ENCODE data around the gene CDRT15.
"Not testable (repeated sequence)": the region's sequence is repeated elsewhere in the genome, so short reads cannot be mapped to it uniquely, and the experiment has no call there.

Gene CDRT15

GRCh38 chr17:14236762-14237161 is at the start of gene CDRT15:
Gene CDRT15 (minus strand): TSS chr17:14236862. CDS start chr17:14236833, 29 bp downstream.
- not testable (repeated sequence) for ATAC-seq

GRCh38 chr17:14282726-14283125 is 46.1 kb upstream of the CDRT15 start:
- TF ChIP-seq ZNF8 (CRISPR knock-in tag; IDR thresholded peaks at IDR 0.05) (no peak), ZNF70 (CRISPR knock-in tag; IDR thresholded peaks at IDR 0.05) (no peak), POU6F1 (CRISPR knock-in tag; IDR thresholded peaks at IDR 0.05; ENCODE audit: borderline replicate concordance, low read depth) (no peak), ZNF565 (CRISPR knock-in tag; conservative IDR thresholded peaks at IDR 0.05; ENCODE audit: low read depth) (no peak), TSHZ2 (CRISPR knock-in tag; IDR thresholded peaks at IDR 0.05) (no peak), CREB5 (CRISPR knock-in tag; IDR thresholded peaks at IDR 0.05; ENCODE audit: low read depth) (no peak), GLIS3 (CRISPR knock-in tag; IDR thresholded peaks at IDR 0.05) (no peak), RARB (CRISPR knock-in tag; IDR thresholded peaks at IDR 0.05) (no peak), ZFP30 (CRISPR knock-in tag; IDR thresholded peaks at IDR 0.05) (no peak), OSR1 (CRISPR knock-in tag; IDR thresholded peaks at IDR 0.05) (no peak), TCF4 (CRISPR knock-in tag; IDR thresholded peaks at IDR 0.05; ENCODE audit: borderline replicate concordance) (no peak), TOX (CRISPR knock-in tag; IDR thresholded peaks at IDR 0.05; ENCODE audit: borderline replicate concordance) (no peak)
- no peak for ATAC-seq

- ATAC-seq: no peak
- TF ChIP-seq POU6F1 (CRISPR knock-in tag; IDR thresholded peaks at IDR 0.05; ENCODE audit: borderline replicate concordance, low read depth): no peak
Measured at GRCh38 chr17:14281530-14281929, 44.9 kb upstream of the CDRT15 start.

GRCh38 chr17:14276535-14277250 is 40.0 kb upstream of the CDRT15 start:
- no peak for ATAC-seq
- no peak for TF ChIP-seq TCF4 (CRISPR knock-in tag; IDR thresholded peaks at IDR 0.05; ENCODE audit: borderline replicate concordance)
- no peak for TF ChIP-seq ZC3H10 (CRISPR knock-in tag; IDR thresholded peaks at IDR 0.05)
- TF ChIP-seq ISL1 (CRISPR knock-in tag; IDR thresholded peaks at IDR 0.05): no peak
- no peak for TF ChIP-seq ZNF565 (CRISPR knock-in tag; conservative IDR thresholded peaks at IDR 0.05; ENCODE audit: low read depth)
- TF ChIP-seq POU6F1 (CRISPR knock-in tag; IDR thresholded peaks at IDR 0.05; ENCODE audit: borderline replicate concordance, low read depth): no peak
- TF ChIP-seq CREB5 (CRISPR knock-in tag; IDR thresholded peaks at IDR 0.05; ENCODE audit: low read depth): no peak
